NB4 (cell line): ENCODE results near the gene FXR2.

ENCODE experiments used
- CTCF ChIP-seq: IDR thresholded peaks from one replicate; pipeline ENCODE4 v1.5.1; 2012; ENCODE audit warnings: low read depth, low read length
- POLR2A ChIP-seq: IDR thresholded peaks from 2 replicates; pipeline ENCODE4 v1.6.1; 2011; ENCODE audit warnings: mild to moderate bottlenecking; ENCODE audit not compliant: insufficient read length; ENCODE audit errors: extremely low read depth

- no peak for TF ChIP-seq CTCF
- no peak for TF ChIP-seq POLR2A
Observed at GRCh38 chr17:7557147-7557764, 57.4 kb downstream of the FXR2 start.
